Measurements from ENCODE around the gene PSRC1. TPM values are rescaled to one million over a fixed set of nuclear protein-coding genes. Genes with fewer than 3 reads are reported as not detected.

The PSRC1 gene
- total and polyA plus RNA-seq, 2 of the 8 experiments (the other 6 are each of a cell fraction or from before 2014, with no cell fraction given): 56.1 to 67.3 TPM

DNA sequence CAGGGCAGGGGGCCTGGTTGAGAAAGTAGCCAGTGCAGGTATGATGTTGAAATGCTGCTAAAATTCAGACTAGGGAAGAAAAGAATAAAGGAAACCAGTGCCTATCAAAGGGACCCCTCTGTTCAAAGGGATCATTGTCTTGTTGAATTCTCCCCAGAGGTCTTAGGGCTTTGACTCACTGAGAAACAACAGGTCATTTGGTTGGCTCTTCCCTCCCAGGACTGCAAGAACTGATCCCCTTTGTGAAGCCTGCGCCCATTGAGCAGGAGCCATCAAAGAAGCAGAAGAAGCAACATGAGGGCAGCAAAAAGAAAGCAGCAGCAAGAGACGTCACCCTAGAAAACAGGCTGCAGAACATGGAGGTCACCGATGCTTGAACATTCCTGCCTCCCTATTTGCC, 45.4 kb downstream of the PSRC1 start:
- ChIA-PET POLR2A (ENCODE audit: partially characterized antibody) (interaction anchor here (1.2 to 15.9 kb wide), 3 partner anchors 10 to 23 kb away, joined by 5 to 252 read pairs (median 6); partner anchors contain the start of genes CELSR2 and SARS1), CTCF (ENCODE audit: partially characterized antibody) (interaction anchor here (0.9 to 28.7 kb wide), 8 partner anchors 10 to 291 kb away, joined by 3 to 651 read pairs (median 19); partner anchors contain the start of genes CELSR2, SARS1 and SORT1)
- H3K56ac ChIP-seq (replicated peaks; ENCODE audit: insufficient read length, low read depth, low read length): no peak overlapping the region
- 88% methylated on average over 3 of the region's 3 CpGs; no CpG with 5 or more reads in 1 of the 2 experiments for WGBS, 2 experiments (ENCODE audit: extremely low coverage in 1 of 2, insufficient coverage in 1 of 2, insufficient read length in 1 of 2, insufficient replicate concordance in 2 of 2, low coverage in 1 of 2, low lambda C conversion rate in 2 of 2, missing lambda C conversion rate in 1 of 2)
- H3K4me2 ChIP-seq (ENCODE audit: insufficient read depth in 1 of 2, low read depth in 2 of 2, low read length in 2 of 2): peak overlapping the region in 1 of 2 experiments; percentile 2; a peak in 2 of 4 replicates
- DNase-seq (ENCODE audit: low read depth in 1 of 2, low spot score in 2 of 2): no peak
- H3K23ac ChIP-seq (ENCODE audit: insufficient read length): no peak overlapping the region
- H3K4me1 ChIP-seq (replicated peaks in 1 of 4; ENCODE audit: control insufficient read depth in 3 of 4, insufficient read depth in 4 of 4, low read length in 3 of 4): peaks cover 20 to 44% (median 31%) of the 10 kb centered on the region in 4 experiments
- H2AK5ac ChIP-seq (ENCODE audit: low read depth, low read length): no peak overlapping the region
- no peak overlapping the region for H2AFZ ChIP-seq (ENCODE audit: low read length)
- no peak overlapping the region for H2BK20ac ChIP-seq (ENCODE audit: low read length)
- no peak overlapping the region for H3K14ac ChIP-seq (ENCODE audit: insufficient read length)
- H2BK120ac ChIP-seq (replicated peaks; ENCODE audit: low read depth, low read length): no peak overlapping the region
- H3K9me3 ChIP-seq (ENCODE audit: insufficient read depth in 2 of 2, low read depth in 1 of 2, low read length in 1 of 2): no peaks in the 10 kb centered on the region
- H2BK15ac ChIP-seq (ENCODE audit: low read length): 0 out of 2 replicates have a peak overlapping the region, but pooled peaks have one; percentile 8
- no peak overlapping the region; the same call in 1 of the 2 replicates for H2BK5ac ChIP-seq (ENCODE audit: low read depth, low read length)
- no peak overlapping the region for H4K91ac ChIP-seq (replicated peaks; ENCODE audit: insufficient read length, low read length)
- H3K23me2 ChIP-seq (ENCODE audit: low read depth, low read length): 0 out of 2 replicates have a peak, but pooled peaks cover 3% of the 10 kb centered on the region
- no peaks in the 10 kb centered on the region for H4K20me1 ChIP-seq (replicated peaks in 1 of 2; ENCODE audit: control insufficient read depth in 1 of 2, insufficient read depth in 2 of 2, low read length in 2 of 2)
- H3K27me3 ChIP-seq (replicated peaks in 1 of 4; ENCODE audit: control insufficient read depth in 3 of 4, extremely low read depth in 1 of 4, insufficient read depth in 3 of 4, low read length in 3 of 4): no peaks in the 10 kb centered on the region
- H3K79me1 ChIP-seq (ENCODE audit: low read depth, low read length): 0 out of 2 replicates have a peak, but pooled peaks cover 2% of the 10 kb centered on the region
- H3K4me3 ChIP-seq (ENCODE audit: extremely low read depth in 1 of 4, insufficient read depth in 2 of 4, low read depth in 3 of 4, low read length in 4 of 4): no peak overlapping the region
- H3K79me2 ChIP-seq (ENCODE audit: control insufficient read depth in 1 of 2, insufficient read depth in 2 of 2, low read length in 2 of 2): no peaks in the 10 kb centered on the region
- H3K18ac ChIP-seq (ENCODE audit: extremely low read depth, low read length): peak overlapping the region; percentile 51; the same call in 1 of the 2 replicates
- H3K4ac ChIP-seq (replicated peaks; ENCODE audit: insufficient read length, low read depth, low read length): no peak overlapping the region
- no peak overlapping the region for H4K5ac ChIP-seq (ENCODE audit: insufficient read length, low read depth, low read length)
- H3K27ac ChIP-seq (ENCODE audit: low read depth, low read length): no peak overlapping the region
- 0 out of 7 replicates have a peak overlapping the region, but pooled peaks of 1 of the 4 experiments have one; percentile 11 for H3K9ac ChIP-seq (replicated peaks in 1 of 4; ENCODE audit: extremely low read depth in 1 of 4, low read depth in 3 of 4, low read length in 3 of 4)
- FAIRE-seq: no peak
- peaks cover 17 to 61% (median 39%) of the 10 kb centered on the region in 4 experiments for H3K36me3 ChIP-seq (ENCODE audit: control insufficient read depth in 2 of 4, insufficient read depth in 4 of 4, low read length in 3 of 4)
- H2BK12ac ChIP-seq (ENCODE audit: low read depth, low read length): 0 out of 2 replicates have a peak overlapping the region, but pooled peaks have one; percentile 28
- H4K8ac ChIP-seq (ENCODE audit: extremely low read depth, insufficient read depth, low read length): no peak overlapping the region
- no peak for TF ChIP-seq TCF12 (IDR thresholded peaks at IDR 0.05; ENCODE audit: low read depth, low read length)
